Measurements from ENCODE around the gene BCCIP.
A peak's percentile ranks its signal among the peaks of the same experiment; 100 is the strongest.

The BCCIP gene

DNA sequence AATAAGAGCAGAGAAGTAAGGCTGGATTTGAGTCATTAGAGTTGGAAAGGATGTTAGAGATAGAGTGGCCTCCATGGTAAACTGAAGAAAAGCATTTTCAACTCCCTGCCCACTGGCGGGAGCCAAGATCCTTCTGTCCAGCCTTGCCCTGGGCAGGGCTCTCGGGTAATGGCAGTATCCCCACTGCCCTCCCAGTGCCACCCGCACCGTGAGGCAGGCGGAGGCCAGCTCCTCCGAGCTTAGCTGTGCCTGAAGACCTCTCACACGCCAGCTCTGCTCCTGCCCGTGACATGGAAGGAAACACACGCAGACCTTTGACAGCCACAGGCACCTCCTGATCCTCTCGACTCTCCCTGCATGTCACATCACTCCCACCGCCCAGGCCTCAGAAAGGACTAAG is 22.3 kb downstream of the BCCIP start:
- no peak for DNase-seq

DNA sequence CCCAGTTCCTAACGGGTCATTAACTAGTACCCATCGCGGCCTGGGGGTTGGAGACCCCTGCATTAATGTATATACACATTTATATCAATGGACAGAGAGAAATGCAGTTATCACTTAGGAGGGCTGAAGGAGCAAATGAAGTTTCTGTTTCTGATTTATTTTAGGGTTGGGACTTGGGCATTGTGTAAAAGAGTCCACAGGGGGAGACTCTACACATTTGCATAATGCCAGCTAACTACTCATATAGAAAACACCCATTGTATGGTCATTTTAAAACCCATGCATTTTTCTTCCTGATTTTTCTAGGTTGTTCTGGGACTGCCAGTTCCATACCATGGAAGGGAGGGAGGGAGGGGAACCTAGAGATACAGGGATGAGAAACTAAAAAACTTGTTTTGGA is 23.5 kb downstream of the BCCIP start:
- DNase-seq: no peak

DNA sequence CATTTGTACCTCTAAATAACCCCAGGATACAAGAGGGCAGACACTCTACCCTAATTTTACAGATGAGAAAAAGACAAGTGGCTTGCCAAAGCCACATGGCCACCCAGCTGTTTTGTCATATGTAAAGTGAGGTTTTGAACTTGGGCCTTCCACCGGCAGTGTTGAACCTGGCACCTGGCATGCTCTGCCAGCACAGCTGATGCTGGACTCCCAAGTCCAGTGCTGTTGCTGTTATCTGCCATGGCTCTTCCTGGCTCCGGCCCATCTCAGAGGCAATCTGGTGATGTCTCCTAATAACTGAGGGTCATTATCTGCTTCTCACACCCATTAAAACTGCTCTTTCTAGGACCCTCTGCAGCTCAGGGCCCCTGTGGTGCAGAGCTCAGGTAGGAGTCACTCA is 25.0 kb downstream of the BCCIP start:
- DNase-seq: no peak

DNA sequence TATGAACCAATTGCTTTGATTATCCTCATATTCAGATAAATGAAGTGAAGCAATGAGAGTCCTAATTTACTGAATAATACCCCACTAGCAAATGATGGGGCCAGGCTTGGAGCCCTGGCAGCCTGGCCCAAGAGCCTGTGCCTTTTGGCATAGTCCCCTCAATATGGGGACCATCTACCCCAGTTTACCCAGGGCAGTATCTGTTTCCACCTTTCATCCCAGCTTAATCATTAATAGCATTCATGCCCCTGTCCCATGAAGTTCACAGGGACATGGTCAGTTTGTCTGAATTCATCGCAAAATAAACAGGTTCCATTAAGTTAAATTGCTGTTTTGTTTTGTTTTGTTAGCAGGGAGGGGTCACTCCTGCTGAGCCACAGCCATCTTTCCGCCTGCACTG is 25.5 kb downstream of the BCCIP start:
- DNase-seq: no peak

DNA sequence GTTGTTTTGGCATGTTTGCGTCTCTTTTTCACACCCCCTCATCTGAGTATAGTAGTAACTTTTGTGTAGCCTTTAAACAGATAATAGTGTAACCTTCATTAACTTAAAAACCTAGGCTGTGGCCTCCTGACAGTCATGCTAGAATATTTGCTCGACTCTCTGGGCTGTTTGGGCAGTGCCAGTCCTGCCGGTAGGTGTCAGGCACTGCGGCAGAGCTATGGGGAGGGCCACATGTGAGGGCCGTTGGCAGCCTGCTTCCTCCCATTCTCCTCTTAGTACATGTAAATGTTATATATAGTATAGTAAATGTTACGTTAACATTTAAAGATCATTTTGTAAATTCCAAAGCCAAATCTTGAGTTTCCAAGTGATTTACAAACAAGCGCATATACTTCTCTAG is 26.1 kb downstream of the BCCIP start:
- DNase-seq: no peak

DNA sequence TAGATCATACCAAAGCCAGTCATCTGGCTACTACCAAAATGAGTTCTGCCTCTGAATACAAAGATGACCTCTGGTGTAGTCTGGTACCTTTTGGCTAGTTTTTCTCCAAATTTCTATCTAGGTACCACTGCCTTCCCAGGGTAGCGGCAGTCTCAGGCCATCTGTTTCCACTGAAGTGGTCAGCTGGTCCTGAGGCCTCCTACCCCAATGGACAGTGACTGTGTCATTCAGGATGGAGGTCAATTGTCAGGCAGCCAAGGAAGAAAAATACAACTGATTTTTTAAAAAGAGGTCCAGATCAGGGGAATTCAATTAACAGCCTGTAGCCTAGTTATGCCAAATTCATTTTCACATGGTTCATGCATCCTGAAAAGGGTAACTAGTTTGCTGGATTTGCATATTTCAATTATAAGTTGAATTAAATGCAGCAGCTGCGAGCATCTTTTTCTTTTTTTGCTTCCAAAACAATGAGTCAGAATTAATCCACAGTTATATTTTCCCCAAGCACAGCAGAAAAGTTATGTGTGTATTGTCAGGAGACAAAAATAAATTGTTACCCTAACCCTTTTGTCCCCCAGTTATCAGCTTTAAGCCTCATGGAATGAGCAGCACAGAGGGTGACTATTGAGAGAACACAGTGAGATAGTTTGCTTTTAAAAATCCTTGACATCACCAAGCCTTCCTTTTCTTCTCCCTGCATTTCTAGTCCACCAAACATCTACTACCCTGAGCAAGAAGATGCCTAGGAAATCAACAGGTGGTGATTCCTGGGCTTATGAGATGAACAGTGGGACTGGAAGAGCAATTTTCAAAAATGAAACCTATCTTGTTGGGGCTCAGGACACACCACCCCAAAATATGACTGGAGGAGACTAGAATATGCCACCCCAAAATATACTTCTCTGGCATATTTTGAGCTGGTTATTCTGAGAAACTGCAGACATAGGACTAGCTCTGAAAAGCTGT is 27.7 kb downstream of the BCCIP start:
- DNase-seq: no peak

DNA sequence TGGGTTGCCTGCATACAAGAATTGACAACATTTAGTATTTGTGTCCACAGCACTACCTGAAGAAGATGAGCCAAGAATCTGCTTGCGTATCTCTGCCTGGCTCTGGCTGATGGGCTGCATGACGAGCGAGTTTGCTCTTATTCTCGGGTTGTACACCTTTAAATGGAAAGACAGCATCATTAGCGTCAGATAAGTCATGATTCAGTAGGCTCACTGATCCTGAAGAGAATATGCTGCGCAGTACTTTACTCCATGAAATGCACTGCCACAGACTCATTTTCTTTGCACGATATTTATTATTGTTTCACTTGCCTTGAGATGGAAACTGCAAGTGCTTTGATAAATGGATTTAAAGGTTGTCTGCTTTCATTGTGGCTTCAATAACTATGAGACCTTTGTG is 29.1 kb downstream of the BCCIP start:
- no peak for DNase-seq

DNA sequence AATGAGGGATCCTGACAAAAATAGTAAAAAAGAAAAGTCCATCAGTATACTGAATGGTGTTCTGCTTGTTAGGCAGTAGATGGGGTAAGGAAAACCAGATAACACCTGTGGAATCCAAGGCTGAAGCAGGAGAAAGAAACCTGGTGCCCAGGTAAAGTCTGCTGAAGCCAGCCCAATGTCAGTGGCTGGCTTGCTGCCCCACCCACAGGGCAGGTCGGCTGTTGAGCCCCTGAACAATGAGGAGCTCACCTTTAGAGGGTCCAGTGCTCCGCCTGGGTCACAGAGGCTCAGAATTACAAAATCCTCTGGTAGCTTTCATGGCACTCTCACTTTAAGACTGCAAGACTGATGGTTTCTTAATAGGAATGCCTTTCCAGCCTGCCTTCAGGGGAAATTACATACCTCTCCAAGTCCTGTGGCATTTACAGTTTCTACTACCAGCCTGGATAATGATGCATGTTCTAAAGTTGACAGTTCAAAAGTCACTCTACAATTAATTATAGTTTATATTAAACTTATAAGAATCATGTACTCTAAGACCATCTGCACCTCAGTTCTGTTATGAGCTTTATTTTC is 33.9 kb downstream of the BCCIP start:
- no peak for DNase-seq

DNA sequence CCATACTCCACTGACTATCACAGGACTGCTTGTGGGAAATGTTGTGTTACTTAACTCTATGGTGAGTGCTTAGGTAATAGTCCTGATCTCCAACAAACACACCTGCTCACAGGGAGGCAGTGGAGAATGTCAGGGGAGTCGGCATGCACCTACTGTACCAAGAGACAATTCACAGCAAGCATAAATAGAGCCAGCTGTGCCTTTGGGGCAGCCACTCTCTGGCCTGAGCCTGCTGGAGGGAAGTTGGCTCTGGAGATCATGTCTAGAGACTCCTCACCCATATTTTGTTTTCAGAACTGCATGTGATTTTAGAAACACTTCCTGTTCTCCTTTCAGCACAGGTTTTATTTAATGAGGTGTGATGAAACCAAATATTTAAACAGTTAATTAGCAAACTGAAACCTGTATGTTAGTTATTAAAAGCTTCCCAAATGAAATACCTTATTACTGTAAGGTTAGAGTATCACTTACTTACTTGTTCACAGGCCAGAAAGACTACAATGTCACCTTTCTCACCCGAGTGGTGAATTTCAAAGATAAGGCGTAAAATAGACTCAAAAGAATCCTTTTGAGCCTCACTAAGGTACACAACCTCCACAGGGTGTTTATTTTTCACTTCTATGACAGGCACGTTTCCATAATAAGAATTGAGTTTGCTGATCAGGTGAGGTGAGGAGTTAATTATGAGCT is 35.9 kb downstream of the BCCIP start:
- no peak for DNase-seq

DNA sequence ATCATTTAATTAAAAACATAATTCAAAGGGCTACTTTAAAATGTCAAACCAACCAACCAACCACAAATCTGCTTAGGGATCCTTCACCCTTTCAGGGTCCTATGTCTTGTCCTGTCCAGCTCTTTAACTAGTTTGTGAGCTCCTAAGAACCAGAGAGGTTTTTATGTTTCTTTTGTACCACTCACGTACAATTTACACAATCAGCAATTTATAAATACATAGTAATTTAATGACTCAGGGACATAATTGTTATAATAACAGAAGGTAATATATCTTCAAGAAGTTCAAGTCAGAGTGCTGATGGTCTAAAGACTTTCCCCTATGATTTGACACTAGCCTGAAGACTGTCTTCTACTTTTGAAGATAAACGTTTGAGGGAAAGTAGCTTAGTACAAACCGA is 41.8 kb downstream of the BCCIP start:
- DNase-seq: no peak

DNA sequence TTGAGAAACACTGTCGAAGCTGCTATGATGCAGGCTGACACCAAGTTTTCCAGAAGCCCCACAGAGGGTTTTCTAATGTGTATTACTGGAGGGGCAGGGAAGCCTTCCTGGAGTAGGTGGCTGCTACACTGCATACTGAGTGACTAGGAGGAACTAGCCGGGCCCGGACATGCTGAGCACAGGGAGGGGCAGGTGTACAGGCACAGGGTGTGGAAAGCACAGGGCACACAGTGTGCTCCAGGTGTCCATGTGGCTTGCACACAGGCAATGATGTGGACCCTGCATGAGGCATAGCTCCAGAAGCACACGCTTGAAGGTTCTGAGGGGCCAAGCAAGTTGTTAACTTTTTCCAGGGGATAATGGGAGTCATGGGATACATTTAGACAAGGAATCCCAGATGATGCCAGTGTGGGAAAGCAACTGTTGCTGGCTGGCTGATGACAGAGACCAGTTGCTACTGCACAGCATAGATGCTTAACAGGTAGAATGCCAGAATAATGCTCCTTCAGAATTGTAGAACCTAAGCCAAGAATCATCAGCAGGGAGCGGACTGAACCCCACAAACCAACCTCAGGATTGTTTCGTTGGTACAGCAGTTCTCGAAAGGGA is 43.2 kb downstream of the BCCIP start:
- DNase-seq: no peak

DNA sequence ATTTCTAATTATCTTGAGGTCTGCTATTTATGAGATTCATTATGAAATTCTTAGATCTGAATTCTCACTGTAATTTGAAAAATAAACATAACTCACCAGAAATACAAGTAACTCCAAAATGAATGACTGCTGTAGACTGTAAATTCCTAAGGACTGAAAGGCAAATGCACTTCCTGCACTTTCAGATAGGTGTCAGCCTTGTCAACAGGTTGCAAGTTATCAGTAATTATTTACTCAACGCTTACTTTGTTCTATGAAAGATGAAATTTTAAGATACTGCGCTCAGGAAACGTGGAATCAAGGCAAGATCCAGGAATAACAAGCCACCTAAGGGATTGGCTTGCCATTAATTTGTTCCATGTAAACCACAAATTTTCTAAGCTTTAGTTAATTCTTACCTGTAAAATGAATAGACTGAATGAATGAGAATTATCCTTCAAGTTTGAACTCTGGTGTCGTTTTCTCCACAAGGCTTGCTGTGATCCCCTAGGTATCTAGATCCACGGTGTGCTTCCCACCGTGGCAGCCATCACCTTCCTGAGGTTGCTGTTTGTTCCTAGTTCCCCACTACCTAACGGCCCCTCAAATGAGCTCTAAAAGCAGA is 45.1 kb downstream of the BCCIP start:
- DNase-seq: peak in 1 of 2 experiments; percentile 5

DNA sequence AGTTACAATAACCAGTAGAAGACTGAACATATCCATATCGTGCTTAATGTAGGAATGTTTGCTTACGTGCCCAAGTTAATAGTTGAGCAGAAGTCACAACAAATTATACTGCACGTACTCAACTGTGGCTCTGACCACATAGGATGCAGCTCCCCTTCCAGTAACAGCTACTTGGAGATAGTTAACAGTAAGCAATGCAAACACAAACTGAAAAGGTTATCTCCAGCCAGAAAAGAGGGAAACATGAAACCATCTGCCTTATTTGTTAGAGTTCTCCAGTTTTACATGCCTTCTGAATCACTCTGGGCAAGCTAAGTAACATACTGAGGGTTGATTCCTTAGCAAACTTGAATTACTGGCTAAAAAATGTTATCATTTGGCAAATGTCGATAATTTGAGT is 48.0 kb downstream of the BCCIP start:
- no peak for DNase-seq

DNA sequence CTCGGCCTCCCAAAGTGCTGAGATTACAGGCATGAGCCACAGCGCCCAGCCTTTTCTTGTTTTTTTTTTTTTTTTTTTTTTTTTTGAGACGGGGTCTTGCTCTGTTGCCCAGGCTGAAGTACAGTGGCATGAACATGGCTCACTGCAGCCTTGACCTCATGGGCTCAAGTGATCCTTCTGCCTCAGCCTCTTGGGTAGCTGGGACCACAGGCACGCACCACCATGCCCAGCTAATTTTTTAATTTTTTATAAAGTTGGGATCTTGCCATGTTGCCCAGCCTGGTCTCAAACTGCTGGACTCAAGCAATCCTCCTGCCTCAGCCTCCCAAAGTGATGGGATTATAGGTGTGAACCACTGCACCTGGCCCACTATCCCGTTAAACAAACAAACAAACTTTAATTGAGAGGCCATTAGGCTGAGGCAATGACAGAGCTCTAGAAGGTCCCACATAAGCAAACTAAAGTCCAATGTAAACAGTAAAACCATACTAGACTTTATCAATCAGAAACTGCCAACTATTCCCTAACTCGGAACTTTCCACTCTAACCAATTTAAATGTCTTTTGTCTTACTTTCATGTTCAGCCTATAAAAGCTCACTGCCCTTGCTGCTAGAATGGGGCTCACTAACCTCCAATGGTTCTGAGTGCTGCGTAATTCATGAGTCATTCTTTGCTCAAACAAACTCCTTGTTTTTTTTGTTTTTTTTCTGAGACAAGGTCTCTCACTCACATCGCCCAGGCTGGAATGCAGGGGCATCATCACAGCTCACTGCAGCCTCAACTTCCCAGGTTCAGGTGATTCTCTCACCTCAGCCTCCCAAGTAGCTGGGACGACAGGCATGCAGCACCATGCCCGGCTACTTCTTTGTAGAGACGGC is 55.9 kb downstream of the BCCIP start:
- DNase-seq: peak in 1 of 2 experiments; percentile 47

DNA sequence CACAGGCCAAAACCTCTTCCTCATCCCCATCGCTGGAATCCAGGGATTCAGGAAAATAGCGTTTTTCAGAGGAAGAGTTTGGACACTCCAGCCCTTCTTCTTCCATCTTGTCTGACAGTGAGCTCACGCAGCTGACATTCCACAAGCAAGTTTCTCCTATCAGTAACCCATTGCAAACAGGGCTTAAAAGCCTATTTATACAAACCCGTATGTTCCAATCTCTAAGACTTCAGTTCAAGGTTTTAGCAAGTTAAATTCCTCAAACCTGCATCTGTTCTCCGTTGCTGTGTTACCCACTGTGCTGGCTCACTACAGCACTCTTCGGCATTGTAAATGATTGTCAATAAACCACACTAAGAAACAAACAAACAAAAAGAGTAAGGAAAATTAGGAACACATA is 57.4 kb downstream of the BCCIP start:
- no peak for DNase-seq

DNA sequence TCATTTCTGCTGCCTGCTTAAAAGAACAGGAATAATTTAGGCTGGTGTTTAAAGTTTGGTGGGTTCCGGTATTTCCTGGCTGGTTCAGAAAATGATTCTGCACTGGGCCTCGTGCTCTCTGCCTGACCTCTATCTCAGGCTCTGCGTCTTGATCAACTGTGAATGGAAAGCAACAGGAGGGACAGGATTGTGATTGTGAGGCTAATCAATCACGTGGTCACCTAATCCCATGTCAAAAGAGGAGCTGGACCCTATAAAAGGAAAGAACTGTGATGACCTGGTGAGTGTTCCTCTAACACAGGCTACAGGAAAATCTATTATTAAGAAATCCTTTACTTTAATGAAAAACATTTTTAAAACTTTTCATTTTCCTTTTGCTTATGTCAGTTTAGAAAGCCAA is 57.8 kb downstream of the BCCIP start, which contains the start of gene DHX32:
DHX32 (minus strand) TSS at position 101 of the 400 bp plus-strand sequence. CDS start 468 bp downstream, outside the sequence.
- no peak for DNase-seq

DNA sequence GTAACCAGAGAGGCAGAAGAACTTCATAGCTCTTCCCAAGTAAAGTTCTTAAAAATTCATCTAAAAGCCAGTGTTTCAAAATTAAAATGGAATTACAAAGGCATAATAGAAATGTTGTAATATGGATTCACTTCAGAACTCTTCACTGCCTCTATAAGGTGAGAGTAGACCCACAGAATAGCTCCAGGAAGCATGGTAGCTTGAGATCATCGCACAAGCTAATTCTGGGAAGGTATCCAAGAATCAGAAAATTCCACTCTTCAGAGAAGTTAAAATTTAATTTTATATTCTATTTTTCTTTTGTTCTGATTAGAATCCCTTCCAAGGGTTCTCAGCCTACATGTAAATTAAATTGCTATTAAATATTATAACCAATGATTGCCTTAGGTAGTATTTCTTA is 59.2 kb downstream of the BCCIP start:
- no peak for DNase-seq

DNA sequence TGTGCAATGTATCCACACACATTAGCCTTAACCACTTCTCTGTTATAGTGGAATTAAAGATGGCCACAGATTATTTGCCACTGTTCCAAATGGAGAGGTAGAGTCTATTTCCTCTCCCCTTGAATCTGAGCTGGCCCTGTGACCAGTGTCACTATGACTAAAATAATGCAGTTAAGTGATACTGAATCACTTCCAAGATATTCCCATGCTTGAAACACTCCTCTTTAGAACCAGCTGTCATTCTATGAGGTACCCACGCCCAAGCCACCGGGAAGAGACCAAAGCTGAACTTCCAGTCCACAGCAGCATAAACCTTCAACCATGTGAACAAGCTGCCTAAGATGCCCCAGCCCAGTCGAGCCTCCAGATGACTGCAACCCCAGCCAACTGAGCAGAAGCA is 59.9 kb downstream of the BCCIP start:
- no peak for DNase-seq

Data from SW 1271 (cell line).